ENCODE measurements around the gene ANTXR1. TPM values are rescaled to one million over a fixed set of nuclear protein-coding genes. Genes with fewer than 3 reads are reported as not detected.

Gene ANTXR1
- total and polyA plus RNA-seq, 2 of the 8 experiments (the other 6 are each of a cell fraction or from before 2014, with no cell fraction given), result 15.8 to 44.3 TPM

DNA sequence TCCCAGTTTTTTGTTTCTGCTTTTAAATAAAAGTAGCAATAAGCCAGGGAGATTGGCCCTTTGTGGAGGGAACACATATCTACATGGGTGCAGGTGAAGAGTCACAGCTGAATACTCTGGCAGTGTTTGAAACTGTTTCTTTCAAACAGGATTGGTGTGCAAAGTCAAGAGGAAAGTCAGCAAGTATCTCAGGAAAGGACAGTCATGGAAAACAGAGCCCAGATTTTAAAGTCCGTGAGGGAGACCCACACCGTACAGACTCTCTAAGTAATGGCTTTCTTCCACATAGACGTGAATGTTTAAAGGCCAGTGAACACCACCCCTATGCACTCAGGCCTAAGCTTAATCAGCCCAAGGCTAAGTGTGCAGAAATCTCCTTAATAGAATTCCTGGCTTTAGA, 278.7 kb downstream of the ANTXR1 start:
- no peak overlapping the region for H3K27ac ChIP-seq (ENCODE audit: low read depth, low read length)
- H2BK15ac ChIP-seq (ENCODE audit: low read length), result no peak overlapping the region
- no peak overlapping the region for H3K56ac ChIP-seq (replicated peaks; ENCODE audit: insufficient read length, low read depth, low read length)
- H2BK5ac ChIP-seq (ENCODE audit: low read depth, low read length), result no peak overlapping the region
- H3K4me2 ChIP-seq (ENCODE audit: insufficient read depth in 1 of 2, low read depth in 2 of 2, low read length in 2 of 2), result no peak overlapping the region
- H3K79me1 ChIP-seq (ENCODE audit: low read depth, low read length), result no peaks in the 10 kb centered on the region
- H3K79me2 ChIP-seq (ENCODE audit: control insufficient read depth in 1 of 2, insufficient read depth in 2 of 2, low read length in 2 of 2), result no peaks in the 10 kb centered on the region
- no peak overlapping the region for H3K14ac ChIP-seq (ENCODE audit: insufficient read length)
- H3K36me3 ChIP-seq (ENCODE audit: control insufficient read depth in 2 of 4, insufficient read depth in 4 of 4, low read length in 3 of 4), result no peaks in the 10 kb centered on the region
- H4K8ac ChIP-seq (ENCODE audit: extremely low read depth, insufficient read depth, low read length), result no peak overlapping the region
- no peaks in the 10 kb centered on the region for H3K9me3 ChIP-seq (ENCODE audit: insufficient read depth in 2 of 2, low read depth in 1 of 2, low read length in 1 of 2)
- TF ChIP-seq FOSL1 (IDR thresholded peaks at IDR 0.05; ENCODE audit: insufficient read depth, low read depth, low read length), result no peak
- TF ChIP-seq TCF12 (IDR thresholded peaks at IDR 0.05; ENCODE audit: low read depth, low read length), result no peak
- TF ChIP-seq, protein P1, sequence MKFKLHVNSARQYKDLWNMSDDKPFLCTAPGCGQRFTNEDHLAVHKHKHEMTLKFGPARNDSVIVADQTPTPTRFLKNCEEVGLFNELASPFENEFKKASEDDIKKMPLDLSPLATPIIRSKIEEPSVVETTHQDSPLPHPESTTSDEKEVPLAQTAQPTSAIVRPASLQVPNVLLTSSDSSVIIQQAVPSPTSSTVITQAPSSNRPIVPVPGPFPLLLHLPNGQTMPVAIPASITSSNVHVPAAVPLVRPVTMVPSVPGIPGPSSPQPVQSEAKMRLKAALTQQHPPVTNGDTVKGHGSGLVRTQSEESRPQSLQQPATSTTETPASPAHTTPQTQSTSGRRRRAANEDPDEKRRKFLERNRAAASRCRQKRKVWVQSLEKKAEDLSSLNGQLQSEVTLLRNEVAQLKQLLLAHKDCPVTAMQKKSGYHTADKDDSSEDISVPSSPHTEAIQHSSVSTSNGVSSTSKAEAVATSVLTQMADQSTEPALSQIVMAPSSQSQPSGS (IDR thresholded peaks at IDR 0.05; ENCODE audit: low read length), result no peak
- TF ChIP-seq TAF7 (optimal IDR thresholded peaks at IDR 0.05; ENCODE audit: borderline replicate concordance, low read depth, low read length), result no peak
- TF ChIP-seq CEBPB (IDR thresholded peaks at IDR 0.05; ENCODE audit: low read depth, low read length), result no peak
- TF ChIP-seq EZH2 (IDR thresholded peaks at IDR 0.05; ENCODE audit: low read depth, low read length, severe bottlenecking), result no peak
- TF ChIP-seq ASH2L (IDR thresholded peaks at IDR 0.05; ENCODE audit: low read length), result no peak
- TF ChIP-seq HDAC6 (IDR thresholded peaks at IDR 0.05; ENCODE audit: low read depth, low read length), result no peak
- TF ChIP-seq SP4 (IDR thresholded peaks at IDR 0.05; ENCODE audit: low read length), result no peak
- TF ChIP-seq SP1 (IDR thresholded peaks at IDR 0.05; ENCODE audit: low read depth, low read length), result no peak
- TF ChIP-seq SAP30 (IDR thresholded peaks at IDR 0.05; ENCODE audit: insufficient read depth, insufficient replicate concordance, low read length), result no peak
- TF ChIP-seq CREB1 (IDR thresholded peaks at IDR 0.05), result no peak
- H3K9ac ChIP-seq (replicated peaks in 1 of 4; ENCODE audit: extremely low read depth in 1 of 4, low read depth in 3 of 4, low read length in 3 of 4), result no peak overlapping the region
- FAIRE-seq (no peak), DNase-seq (ENCODE audit: low read depth in 1 of 2, low spot score in 2 of 2) (no peak)
- H2BK120ac ChIP-seq (replicated peaks; ENCODE audit: low read depth, low read length), result no peak overlapping the region
- H4K91ac ChIP-seq (replicated peaks; ENCODE audit: insufficient read length, low read length), result no peak overlapping the region
- POLR2A ChIA-PET (ENCODE audit: partially characterized antibody), result no interaction called here
- H2BK20ac ChIP-seq (ENCODE audit: low read length), result no peak overlapping the region
- H3K4me3 ChIP-seq (ENCODE audit: extremely low read depth in 1 of 4, insufficient read depth in 2 of 4, low read depth in 3 of 4, low read length in 4 of 4), result no peak overlapping the region
- H4K5ac ChIP-seq (ENCODE audit: insufficient read length, low read depth, low read length), result no peak overlapping the region
- no peak overlapping the region for H3K4ac ChIP-seq (replicated peaks; ENCODE audit: insufficient read length, low read depth, low read length)
- WGBS, 2 experiments (ENCODE audit: extremely low coverage in 1 of 2, insufficient coverage in 1 of 2, insufficient read length in 1 of 2, insufficient replicate concordance in 2 of 2, low coverage in 1 of 2, low lambda C conversion rate in 2 of 2, missing lambda C conversion rate in 1 of 2), result 86% methylated on average over 3 of the region's 3 CpGs; no CpG with 5 or more reads in 1 of the 2 experiments
- no peaks in the 10 kb centered on the region for H3K4me1 ChIP-seq (replicated peaks in 1 of 4; ENCODE audit: control insufficient read depth in 3 of 4, insufficient read depth in 4 of 4, low read length in 3 of 4)
- no peak overlapping the region for H3K18ac ChIP-seq (ENCODE audit: extremely low read depth, low read length)
- H3K23ac ChIP-seq (ENCODE audit: insufficient read length), result no peak overlapping the region
- H2BK12ac ChIP-seq (ENCODE audit: low read depth, low read length), result no peak overlapping the region
- no peak overlapping the region for H2AFZ ChIP-seq (ENCODE audit: low read length)
- no peaks in the 10 kb centered on the region for H3K23me2 ChIP-seq (ENCODE audit: low read depth, low read length)
- CTCF ChIA-PET (ENCODE audit: partially characterized antibody), result interaction anchor here (0.8 to 1.0 kb wide), 2 partner anchors 15 to 49 kb away, joined by 4 read pairs; no protein-coding TSS in a partner anchor
- no peaks in the 10 kb centered on the region for H4K20me1 ChIP-seq (replicated peaks in 1 of 2; ENCODE audit: control insufficient read depth in 1 of 2, insufficient read depth in 2 of 2, low read length in 2 of 2)
- no peak overlapping the region for H2AK5ac ChIP-seq (ENCODE audit: low read depth, low read length)
- H3K27me3 ChIP-seq (replicated peaks in 1 of 4; ENCODE audit: control insufficient read depth in 3 of 4, extremely low read depth in 1 of 4, insufficient read depth in 3 of 4, low read length in 3 of 4), result no peaks in the 10 kb centered on the region; a peak in 1 of 7 replicates

Measured in H1 (cell line).